OCI-M2 (cell line): Measurements from ENCODE around the gene LRFN2.

ENCODE experiments used
- DNase-seq: peaks from one replicate; lab custom pipeline; 2025; ENCODE audit not compliant: unreplicated experiment; lab: John Stamatoyannopoulos, UW

Gene LRFN2

GRCh38 chr6:40353197-40353966 is 233.8 kb downstream of the LRFN2 start:
- DNase-seq: no peak

DNA sequence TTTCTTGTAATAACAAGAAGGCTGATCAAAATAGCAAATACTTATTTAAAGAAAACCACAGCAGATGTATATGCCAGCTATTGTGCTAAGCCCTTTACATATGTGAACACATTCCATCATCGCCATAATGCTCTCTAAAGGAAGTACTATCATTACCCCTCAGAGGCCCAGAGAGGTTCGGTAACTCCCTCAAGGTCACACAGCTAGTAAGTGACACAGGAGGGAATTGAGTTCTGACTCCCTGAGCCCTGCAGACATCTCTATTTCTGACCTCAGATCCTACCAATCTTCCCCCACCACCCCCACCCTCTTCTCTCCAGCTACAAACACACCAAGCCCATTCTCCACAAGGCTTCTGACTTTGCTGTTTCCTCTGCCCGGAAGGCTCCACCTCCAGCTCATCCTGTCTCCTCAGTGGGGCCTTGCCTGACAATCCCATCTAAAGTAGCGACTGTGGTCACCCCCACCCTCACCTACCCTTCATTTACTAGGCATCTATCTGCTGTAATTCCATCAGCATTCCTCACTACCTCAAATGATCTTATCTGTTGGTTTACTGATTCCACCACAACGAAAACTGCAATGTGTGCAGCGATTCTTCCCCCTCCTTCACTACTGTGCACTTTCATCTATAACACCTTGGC is 234.5 kb downstream of the LRFN2 start:
- no peak for DNase-seq

DNA sequence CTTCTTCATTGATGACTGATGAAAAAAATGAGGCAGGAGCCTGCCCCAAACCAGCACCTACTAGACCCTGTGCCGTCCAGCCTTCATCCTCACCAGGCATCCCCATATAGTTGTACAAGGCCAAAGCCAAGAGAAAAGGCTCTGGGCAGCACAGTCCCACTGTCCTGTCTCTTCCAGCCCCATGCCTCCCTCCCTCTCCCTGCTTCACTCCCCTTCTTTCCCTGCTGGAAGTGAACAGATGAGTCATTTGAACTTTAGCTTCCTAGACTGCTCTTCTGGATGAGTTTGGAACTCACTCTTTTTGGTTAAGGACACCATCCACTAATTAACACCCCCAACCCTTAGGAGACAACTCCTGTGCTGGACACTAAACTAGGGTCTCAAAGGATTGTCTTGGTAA is 235.2 kb downstream of the LRFN2 start:
- DNase-seq: no peak

DNA sequence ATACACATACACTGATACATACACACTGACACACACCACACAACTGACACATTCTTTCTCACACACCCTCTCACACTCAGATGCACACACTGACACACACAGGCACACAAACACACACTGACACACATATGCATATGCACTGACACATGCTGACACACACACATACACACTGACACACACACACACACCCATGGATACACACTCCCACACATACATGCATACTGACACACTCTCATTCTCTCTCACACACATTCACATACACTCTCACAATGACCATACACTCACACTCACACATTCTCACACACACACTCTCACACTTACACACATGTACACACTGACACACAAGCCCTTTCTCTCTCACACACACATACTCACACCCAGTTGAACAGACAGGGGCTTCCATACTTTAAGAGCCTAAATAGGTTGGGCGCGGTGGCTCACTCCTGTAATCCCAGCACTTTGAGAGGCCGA is 236.4 kb downstream of the LRFN2 start:
- DNase-seq: no peak

- no peak for DNase-seq
Measured at GRCh38 chr6:40349901-40350746, 237.0 kb downstream of the LRFN2 start.

DNA sequence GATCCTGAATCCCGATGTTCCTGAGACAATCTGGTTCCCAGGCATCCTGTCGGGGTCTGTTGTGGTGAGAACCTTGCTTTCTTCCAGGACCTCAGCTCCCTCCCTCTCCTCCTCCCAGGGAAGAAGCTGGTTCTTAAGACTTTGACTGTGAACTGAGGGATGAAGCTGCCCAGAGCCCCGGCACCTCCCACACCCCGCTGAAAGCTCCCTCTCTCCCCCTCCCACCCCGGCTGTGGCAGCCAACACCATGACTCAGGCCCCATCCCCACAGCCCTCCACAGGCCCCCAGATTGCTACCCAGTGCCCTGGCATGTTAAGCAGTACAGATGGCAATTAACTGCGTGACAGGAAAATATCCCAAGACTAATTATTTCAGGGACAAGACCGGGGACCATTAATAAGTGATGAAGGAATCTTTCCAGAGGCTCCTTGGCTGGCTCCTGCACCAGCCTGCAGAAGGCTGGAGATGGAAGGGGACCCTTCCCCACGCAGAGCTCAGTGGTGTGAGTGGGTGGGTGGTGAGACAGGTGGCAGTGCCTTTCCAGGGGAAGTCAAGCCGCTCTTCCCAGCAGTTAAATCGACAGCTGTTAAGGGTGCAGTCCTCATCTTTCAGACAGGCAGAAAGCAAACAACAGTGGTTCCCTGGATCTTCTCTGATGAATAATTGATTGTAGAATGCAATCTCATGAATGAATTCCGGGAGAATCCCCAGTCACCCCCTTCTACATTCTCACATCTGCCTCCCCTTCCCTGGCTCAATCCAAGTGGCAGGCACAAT is 237.9 kb downstream of the LRFN2 start:
- no peak for DNase-seq

DNA sequence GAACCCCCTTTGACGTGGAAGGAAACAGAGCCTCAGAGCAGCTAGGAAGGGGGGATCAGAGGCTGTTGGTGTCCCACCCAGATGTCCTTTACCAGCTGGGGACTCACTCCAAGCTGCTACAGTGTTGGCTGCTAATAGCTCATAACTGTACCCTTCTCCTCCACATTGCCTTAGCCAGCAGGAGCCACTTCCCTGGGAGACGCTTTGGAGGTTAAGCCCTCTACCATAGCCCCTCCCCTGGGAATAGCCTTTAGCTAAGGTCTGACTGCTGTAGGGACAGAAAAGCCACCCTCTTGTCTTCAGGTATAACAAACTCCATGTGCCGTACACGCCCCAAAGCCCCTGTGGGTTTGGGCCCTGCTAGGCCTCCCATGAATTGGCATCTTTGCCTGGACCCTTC is 238.6 kb downstream of the LRFN2 start:
- DNase-seq: no peak

DNA sequence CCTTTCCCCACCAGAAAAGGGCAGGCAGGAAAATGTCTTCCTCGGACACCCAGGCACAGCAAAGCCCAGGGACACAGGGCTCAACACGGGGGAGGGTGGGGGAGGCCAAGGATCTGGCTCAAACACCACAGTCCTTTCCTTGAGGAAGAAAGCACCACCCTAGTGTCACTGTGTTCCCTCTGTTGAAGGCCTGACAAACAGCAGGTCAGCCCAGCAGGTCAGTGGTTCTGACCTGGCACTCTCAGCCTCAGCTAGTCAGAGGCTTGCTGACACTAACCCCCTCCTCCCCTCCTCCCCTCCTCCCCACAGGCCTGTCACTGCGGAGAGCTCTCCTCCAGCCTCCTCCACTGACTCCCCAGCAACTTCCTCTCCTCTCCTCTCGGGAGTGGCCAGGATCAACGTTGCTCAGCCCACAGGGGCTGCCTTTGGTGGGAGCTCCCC is 239.6 kb downstream of the LRFN2 start:
- no peak for DNase-seq

DNA sequence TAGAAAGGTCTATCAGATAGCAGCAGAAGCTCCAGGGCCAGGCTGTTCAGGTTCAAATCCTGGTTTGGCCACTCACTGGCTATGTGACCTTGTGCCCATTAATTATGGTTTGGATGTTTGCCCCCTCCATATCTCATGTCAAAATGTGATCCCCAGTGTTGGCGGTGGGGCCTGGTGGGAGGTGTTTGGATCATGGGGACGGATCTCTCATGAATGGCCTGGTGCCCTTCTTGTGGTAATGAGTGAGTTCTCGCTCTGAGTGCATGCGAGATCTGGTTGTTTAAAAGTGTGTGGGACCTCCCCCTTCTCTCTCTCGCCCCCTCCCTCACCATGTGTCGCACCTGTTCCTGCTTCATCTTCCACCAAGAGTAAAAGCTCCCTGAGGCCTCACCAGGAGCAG is 240.9 kb downstream of the LRFN2 start:
- no peak for DNase-seq

- no peak for DNase-seq
Measured at GRCh38 chr6:40344566-40345167, 242.5 kb downstream of the LRFN2 start.

DNA sequence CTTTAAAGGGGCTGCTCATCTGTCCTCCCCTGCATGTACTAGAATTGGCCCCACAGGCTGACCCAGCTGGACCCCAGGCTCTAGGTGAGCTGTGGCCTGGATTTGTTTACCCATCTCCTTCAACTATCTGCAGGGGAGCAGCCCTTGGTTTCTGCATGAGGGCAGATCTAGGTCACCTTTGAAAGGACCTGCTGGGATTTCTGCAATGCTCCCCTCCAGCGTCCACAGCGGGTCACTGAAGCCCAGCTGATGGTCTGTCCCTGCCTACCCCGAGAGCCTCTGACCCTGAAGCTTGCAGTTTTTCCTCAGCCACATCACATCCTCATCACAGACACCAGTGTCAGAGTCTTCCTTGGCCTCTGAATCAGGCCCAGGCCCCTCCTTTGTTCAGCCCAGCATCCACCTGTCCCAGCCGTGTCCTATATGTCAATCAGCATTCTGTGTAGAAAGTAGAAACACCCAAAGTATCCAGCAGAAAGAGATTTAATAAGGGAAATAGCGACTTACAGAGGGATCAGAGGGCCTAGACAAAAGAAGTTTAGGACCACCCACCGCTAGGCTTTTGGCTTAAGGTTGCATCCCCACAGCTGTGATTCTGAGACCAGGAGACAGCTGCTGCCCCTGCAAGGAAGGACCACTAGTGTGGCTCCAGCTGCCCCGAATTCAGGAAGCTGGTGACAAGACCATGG is 243.1 kb downstream of the LRFN2 start:
- DNase-seq: no peak

DNA sequence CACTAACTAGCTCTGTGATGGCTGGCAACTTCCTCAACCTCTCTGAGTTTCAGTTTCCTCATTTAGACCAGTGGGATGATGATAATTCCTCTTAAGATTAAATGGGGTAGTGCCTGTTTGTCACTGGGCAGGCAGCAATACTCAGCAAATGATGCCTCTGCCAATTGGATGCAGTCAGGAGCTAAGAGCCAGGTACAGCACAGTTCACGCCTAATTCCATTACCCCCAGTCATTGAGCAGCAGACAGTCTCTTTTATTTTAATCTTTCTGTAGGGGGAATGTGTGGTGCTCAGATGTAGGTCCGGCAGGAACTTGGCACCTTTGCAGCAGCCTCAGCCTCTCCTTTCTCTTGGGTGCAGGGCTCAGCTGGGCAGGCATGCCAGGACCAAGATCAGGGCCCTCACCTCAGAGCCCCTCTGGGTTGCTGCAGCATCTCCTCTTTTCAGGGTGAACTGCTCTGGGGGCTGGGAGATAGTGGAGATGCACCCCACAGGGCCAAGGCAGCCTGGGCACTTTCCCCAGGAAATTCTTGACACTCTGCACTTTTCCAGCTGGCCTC is 243.8 kb downstream of the LRFN2 start:
- no peak for DNase-seq

GRCh38 chr6:40342723-40343122 is 244.4 kb downstream of the LRFN2 start:
- DNase-seq: no peak

GRCh38 chr6:40341726-40342125 is 245.4 kb downstream of the LRFN2 start:
- no peak for DNase-seq
